Glomerular endothelial cell (primary cell): ENCODE results near the gene SNX22. TPM values are rescaled to one million over a fixed set of nuclear protein-coding genes. Genes with fewer than 3 reads are reported as not detected.

Experiments used
- DNase-seq: peaks from one replicate; pipeline ENCODE4 v3.0.0-alpha.2; 2011; ENCODE audit warnings: low read depth, low spot score; ENCODE audit errors: extremely low read depth
- total RNA-seq: library from RNA; depleted of rRNA; stranded (reverse); fragments of >200 nt; gene quantifications from 2 replicates; pipeline ENCODE4 v1.2.3, GENCODE V29; 2015

SNX22 gene
- total RNA-seq, 1 donor from 2014 or later, result 0.64 TPM

- no peak for DNase-seq
Measured at GRCh38 chr15:64133623-64134344, 17.7 kb upstream of the SNX22 start.

- no peak for DNase-seq
Measured at GRCh38 chr15:64134345-64134829, 17.1 kb upstream of the SNX22 start.

- no peak for DNase-seq
Measured at GRCh38 chr15:64136347-64136746, 15.2 kb upstream of the SNX22 start.

GRCh38 chr15:64137226-64137833 lies 14.2 kb upstream of the SNX22 start:
- DNase-seq, result no peak

GRCh38 chr15:64138331-64138941 lies 13.1 kb upstream of the SNX22 start:
- no peak for DNase-seq

- DNase-seq, result no peak
Measured at GRCh38 chr15:64141798-64142512, 9.6 kb upstream of the SNX22 start.

GRCh38 chr15:64143276-64143675 lies 8.3 kb upstream of the SNX22 start:
- DNase-seq, result no peak

GRCh38 chr15:64144192-64144564 lies 7.4 kb upstream of the SNX22 start:
- no peak for DNase-seq

- no peak for DNase-seq
Measured at GRCh38 chr15:64144565-64145281, 6.8 kb upstream of the SNX22 start.

- no peak for DNase-seq
Measured at GRCh38 chr15:64146041-64146440, 5.5 kb upstream of the SNX22 start.

- no peak for DNase-seq
Measured at GRCh38 chr15:64146520-64146884, 5.0 kb upstream of the SNX22 start.

GRCh38 chr15:64146885-64147681 lies 4.4 kb upstream of the SNX22 start:
- DNase-seq, result no peak

- DNase-seq, result no peak
Measured at GRCh38 chr15:64148168-64148567, 3.4 kb upstream of the SNX22 start.

GRCh38 chr15:64148581-64148980 lies 3.0 kb upstream of the SNX22 start:
- DNase-seq, result no peak

- DNase-seq, result no peak
Measured at GRCh38 chr15:64149424-64149823, 2.1 kb upstream of the SNX22 start.

GRCh38 chr15:64149893-64150578 lies 1.5 kb upstream of the SNX22 start:
- DNase-seq, result no peak

GRCh38 chr15:64152507-64153387 lies 1.2 kb downstream of the SNX22 start:
- DNase-seq, result no peak
